ENCODE results near the gene SLC6A3.

SLC6A3 gene

DNA sequence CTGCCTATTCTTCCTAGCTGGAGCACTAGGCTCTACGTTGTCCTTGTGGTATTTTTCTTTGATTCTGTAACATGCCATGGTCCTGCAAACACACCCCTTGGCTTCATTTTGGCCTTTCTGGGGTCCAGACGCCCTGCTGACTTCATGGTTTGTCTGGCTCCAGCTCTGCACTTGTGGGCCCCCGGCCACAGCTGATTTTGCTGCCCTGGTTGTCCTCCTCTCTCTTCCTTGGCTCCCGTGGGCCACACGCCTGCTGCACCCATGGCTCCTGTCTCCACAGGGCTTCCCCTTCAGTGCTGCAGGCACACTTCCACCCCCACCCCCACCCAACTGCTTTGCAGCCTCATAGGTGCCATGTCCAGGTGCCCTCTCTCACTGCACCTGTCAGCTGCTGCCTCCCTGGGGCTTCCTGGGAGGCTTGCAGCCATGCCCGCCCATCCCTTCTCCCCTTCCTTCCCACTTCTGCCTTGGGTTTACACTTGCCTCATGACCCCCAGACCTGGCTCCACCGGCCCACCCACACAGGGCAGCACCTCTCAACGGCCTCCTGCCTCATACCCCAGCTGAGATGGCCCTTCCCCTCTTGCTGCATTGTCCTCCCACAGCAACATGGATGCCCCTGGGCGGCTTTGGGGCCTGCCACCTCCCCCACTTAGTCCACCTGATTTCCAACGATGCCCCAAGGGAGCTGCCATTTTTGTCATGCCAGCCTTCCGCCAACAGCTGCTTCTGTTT lies 25.6 kb downstream of the SLC6A3 start:
- DNase-seq = peak; percentile 35

- no peak for DNase-seq
These were observed 26.3 kb downstream of the SLC6A3 start for GRCh38 chr5:1418921-1419280.

DNA sequence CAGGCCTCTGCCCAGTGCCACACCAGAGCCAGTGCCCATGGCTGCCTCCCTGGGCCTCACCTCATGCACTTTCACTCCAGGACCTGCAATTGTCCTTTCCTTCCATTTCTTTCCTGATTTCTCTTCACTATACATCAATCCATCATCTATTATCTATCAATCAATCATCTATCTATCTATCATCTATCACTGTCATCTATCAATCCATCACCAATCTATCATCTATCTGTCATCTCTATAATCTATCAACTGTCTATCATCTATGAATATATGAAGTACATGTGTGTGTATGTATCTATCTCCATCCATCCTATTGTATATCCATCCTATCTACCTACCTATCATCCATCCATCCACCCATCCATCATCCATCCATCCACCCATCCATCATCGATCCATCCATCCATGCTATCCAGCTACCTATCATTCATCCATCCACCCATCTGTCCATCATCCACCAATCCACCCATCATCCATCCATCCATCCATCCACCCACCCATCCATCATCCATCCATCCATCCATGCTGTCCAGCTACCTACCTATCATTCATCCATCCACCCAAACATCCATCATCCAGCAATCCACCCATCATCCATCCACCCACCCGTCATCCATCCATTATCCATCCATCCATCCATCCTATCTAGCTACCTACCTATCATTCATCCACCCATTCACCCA lies 26.9 kb downstream of the SLC6A3 start:
- DNase-seq = no peak

GRCh38 chr5:1417586-1418225 lies 27.5 kb downstream of the SLC6A3 start:
- no peak for DNase-seq

DNA sequence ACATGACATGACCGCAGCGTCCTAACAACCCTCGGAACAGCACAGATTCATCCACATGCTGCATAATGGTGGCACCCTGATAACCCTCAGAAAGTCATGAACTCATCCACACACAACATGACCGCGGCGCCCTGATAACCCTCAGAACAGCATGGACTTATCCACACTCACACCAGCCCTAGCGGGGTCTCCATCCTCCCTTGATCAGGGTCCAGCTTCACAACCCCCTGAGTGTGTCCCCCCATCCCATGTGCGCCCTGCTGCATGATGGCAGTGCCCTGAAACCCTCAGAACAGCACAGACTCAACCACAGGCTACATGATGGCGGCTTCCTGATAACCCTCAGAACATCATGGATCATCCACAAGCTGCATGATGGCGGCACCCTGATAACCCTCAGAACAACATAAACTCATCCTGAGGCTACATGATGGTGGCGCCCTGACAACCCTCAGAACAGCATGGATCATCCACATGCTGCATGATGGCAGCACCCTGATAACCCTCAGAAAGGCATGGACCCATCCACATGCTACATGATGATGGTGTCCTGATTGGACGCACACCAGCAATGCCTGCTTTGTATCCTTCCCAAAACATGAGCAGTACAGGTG lies 28.3 kb downstream of the SLC6A3 start:
- no peak for DNase-seq

- DNase-seq = no peak
These were observed 29.4 kb downstream of the SLC6A3 start for GRCh38 chr5:1415626-1416360.

DNA sequence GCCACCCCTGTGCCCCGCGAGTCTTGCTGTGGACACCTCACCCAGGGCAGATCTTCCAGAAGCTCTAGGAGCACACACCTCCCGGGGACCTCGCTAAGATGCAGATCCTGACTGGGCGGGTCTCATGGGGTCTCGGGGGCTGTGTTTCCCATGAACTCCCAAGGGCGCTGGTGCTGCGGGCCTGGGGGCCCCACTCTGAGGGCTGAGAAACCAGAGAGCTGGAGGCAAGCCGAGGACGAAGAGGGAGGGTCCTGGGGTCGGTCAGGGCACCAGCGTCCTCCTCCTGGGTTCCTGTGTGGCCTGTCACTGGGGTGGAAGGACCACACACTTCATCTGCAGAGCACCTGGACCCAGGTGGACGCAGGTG lies 30.2 kb downstream of the SLC6A3 start:
- no peak for DNase-seq

DNA sequence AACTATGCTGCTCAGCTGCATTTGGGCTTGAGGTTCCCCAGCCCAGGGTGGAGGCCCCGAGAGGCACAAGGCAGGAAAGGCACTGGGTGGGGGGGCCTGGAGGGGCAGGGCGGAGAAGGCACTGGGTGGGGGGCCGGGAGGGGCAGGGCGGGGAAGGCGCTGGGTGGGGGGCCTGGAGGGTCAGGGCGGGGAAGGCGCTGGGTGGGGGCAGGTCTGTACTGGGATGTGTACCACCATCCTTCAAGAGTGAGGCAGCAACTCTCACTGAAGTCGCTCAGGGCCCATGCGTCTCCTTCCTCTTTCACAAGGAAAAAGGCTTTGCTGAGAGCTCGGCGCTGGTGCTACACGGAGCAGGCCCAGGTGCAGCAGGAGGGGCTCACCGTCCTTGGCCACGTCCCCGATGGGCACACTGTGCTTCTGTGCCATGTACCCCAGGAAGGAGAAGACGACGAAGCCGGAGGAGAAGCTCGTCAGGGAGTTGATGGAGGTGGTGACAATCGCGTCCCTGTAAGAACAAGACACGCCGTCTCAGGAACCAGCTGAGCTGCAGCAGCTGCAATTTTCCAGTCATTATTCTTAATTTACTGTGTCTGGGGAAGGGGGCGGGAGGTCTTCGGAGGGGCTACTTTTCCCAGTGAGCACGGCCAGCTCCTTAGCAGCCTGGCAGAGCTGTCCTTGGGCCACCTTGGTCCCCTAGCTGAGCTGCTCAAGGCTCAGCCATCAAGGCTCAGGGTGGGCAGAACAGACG lies 30.8 kb downstream of the SLC6A3 start:
- no peak for DNase-seq

DNA sequence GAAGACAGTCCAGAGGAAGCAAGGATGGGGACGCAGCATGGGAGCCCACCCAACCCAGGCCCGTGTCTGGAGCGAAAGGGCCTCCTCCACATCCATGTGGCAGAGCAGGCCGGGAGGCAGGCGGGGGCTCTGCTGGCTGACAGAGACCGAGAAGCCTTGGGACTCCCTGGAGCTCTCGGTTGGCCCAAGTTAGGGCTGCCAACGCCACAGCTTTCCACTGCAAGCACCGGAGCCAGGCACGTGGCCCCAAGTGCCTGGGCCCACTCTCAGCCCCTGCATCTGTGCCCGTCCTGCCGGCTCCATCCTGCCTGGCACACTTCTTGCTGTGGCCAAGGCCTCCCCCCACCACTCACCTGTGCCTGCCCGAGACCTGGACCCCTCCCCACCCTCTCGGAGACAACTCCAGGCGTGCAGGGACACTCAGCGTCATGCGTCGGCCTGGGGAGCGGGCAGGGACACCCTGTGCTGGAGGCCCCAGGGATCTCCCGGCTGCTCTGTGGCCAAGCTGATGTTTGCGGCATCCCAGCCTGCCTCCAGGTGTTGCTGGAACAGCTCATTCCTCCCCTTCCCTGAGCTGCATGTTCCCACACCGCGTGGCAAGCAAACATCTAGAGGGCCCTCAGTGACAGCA lies 31.5 kb downstream of the SLC6A3 start:
- no peak for DNase-seq

DNA sequence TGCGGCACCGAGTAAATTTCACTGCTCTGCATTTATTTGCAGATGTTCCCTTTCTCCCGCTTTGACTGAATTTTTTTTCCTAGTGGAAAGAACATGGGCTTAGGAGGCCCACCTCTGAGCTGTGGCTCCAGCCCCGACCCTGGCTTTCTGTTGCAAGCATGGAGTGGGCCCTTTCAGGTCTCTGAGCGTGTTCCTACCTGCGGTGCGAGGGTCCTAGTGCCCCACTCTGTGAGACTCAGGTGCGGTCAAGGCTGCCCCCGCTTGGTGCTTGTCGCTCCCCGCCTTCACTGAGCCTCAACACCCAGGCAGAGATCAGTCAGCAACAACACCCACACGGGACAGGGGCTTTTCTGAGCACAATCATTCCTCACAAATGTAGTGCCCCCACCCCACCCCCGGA lies 32.0 kb downstream of the SLC6A3 start:
- DNase-seq = no peak

- no peak for DNase-seq
These were observed 32.6 kb downstream of the SLC6A3 start for GRCh38 chr5:1412621-1413020.

GRCh38 chr5:1412163-1412562 lies 33.1 kb downstream of the SLC6A3 start:
- no peak for DNase-seq

- no peak for DNase-seq
These were observed 34.1 kb downstream of the SLC6A3 start for GRCh38 chr5:1411099-1411498.

DNA sequence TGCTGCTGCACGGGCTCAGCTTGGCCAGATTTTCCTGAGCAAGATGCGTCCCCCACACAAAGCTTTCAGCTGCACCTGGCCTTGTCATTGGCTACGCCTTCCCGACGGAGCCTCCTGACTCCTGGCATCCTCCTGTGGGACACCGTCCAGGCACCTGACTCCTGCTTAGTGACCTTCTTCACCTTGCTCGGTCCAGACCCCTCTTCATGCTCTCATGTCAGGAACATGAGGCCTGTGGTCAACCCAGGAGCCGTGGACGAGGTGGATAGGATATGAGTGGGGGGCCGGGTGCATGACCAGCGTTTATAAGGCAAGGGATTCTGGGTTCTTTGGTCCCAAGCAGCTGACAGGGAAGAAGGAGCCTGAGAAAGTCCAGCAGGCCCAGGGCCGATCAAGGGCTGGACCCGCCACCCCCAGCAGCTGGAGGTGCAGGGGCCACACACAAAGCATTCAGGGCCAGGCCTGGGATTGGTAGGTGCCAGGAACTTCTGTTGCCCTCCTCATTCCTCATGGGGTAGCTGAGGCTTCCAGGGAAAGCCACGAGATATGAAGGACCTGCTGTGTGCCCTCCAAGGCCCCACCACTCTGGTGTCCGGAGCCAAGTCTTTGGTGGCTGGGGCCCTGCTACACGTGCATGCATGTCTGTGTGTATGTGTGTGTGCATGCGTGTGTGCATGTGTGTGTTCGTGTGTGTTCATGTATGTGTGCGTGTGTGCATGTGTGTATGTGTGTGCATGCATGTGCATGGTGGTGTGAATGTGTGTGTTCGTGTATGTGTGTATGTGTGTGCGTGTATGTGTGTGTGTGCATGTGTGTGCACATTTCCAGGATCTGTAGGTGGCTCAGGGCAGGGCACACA lies 34.9 kb downstream of the SLC6A3 start:
- DNase-seq = no peak

- DNase-seq = no peak
These were observed 35.7 kb downstream of the SLC6A3 start for GRCh38 chr5:1409381-1410110.

DNA sequence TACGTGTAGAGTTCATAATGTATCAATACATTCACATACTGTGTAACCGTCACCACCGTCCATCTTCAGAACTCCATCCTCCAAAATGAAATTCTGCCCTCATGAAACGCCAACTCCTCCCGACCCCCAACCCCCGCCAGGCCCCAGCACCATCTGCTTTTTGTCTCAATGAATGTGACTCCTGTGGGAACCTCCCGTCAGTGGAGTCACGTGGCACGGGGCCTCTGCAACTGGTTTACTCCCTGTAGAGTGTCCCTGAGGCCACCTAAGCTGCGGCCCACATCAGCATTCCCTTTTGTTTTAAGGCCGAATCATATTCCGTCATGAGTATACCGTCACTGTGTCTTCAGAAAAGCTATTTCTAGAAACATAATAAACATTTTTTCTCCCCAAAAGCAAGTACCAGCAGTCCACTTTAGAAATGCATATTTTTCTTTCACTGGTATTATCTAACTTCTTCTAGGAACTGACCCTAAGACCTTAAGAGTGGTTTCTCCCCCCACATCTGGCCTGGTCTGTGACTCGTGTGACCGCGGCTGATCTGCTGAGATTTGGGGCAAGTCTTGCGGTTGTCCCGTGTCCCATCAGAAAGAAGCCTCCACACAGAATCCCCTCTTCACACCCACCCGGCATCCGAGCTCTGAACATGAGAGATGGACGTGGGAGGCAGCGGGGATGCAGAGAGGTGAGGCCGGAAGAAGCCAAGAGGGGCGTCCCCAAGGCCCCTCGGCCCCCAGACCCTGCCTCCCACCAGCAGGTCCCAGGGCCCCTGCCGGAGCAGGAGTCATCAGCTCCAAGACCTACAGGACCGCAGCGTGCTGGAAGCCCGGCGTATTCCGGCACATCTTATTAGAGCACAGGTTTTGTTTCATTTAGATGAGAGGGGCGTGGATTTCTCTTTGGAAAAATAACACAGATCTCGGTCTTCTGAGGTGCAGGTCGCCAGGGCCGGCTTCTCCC lies 38.3 kb downstream of the SLC6A3 start:
- DNase-seq = no peak

DNA sequence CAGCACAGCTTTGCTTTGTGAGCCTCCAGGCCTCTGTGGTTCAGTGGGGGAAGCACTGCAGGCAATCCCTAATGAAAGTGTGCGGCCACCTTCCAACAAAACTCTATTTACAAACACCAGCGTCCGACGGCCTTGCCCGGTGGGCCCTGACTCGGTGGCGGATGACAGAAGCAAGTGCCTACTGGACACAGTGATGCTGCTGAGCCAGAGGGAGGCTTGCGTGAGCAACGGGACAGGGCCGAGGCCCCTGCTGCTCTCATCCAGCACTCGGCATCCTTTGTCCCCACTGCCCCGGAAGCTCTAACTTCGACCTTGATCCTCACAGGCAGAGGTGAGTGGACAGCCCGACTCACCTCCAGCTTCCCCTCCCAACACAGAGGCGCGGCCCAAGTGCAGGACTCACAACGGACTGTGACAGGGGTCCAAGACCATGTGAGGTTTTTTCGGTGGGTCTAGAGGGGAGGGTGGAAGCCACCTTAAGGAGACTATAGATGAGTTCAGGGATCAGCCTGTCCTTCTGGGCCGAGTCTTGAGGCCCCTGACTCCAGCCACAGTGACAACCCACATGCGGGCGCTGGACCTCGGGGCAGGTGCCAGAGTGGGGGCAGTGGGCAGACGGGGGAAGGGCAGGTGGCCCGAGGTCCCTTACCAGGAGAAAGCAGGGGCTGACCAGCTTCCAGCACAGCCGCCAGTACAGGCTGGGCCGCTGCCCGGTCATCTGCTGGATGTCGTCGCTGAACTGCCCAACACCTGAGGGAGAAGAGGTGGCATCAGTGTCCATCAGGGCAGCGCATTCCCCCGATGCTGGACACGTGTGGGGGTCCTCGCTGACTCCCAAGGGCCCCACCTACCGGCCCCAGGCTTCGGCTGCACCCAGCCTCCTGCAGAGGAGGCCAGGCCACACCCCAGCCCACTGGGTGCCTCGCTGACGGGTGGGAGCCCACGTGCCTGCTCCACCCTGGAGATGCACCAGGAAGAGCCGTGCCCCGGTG lies 39.4 kb downstream of the SLC6A3 start:
- DNase-seq = no peak

DNA sequence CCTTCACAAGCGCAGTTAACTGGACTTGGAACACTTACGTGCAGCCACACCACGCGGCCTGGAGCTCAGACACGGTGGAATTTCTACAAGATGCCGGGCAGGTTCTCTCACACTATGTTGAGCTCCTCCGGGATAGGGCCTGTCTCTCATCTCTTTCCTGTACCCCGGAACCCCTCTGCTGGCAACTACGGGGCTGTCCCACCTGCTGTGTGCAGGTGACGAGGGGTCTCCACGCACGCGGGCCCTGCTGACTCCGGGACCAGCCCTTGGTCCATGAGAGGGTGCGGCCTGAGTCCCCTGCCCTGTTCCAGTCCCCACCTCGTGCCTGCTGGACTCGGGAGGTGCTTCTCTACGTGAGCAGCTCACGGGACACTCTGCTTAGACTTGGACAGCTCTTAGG lies 40.1 kb downstream of the SLC6A3 start:
- no peak for DNase-seq
